ENCODE measurements around the gene SERF2.
"Not testable (repeated sequence)": the region's sequence is repeated elsewhere in the genome, so short reads cannot be mapped to it uniquely, and the experiment has no call there.

- TF ChIP-seq POLR2A, CTCF, POLR2AphosphoS5, EP300 (IDR thresholded peaks at IDR 0.05): not testable (repeated sequence)
These were observed 33.2 kb downstream of the SERF2 start for GRCh38 chr15:43825305-43825704.
